Stimulated activated CD4-positive, alpha-beta T cell treated with anti-CD3 and anti-CD28 coated beads, TNF-alpha, amount 100 ng/mL, for 1 hour (primary cell): ENCODE results near the gene ACTL6A.
"Not testable (repeated sequence)": the region's sequence is repeated elsewhere in the genome, so short reads cannot be mapped to it uniquely, and the experiment has no call there.

Experiments used
- DNase-seq, 3 donors: peaks; one replicate each; pipeline ENCODE4 v3.0.0-alpha.2; 2020; ENCODE audit warnings: low read depth in 3 of 3, low spot score in 1 of 3

Gene ACTL6A

GRCh38 chr3:179562591-179563270 is at the start of gene ACTL6A:
TSS of gene ACTL6A (plus strand) at chr3:179562926. CDS start at chr3:179563093, 167 bp downstream.
- DNase-seq = peak; percentile 93 to 97 (median 97)

GRCh38 chr3:179513862-179514261 is 48.9 kb upstream of the ACTL6A start:
- DNase-seq = no peak

GRCh38 chr3:179516461-179517251 is 46.1 kb upstream of the ACTL6A start:
- DNase-seq = not testable (repeated sequence)

GRCh38 chr3:179526482-179526881 is 36.2 kb upstream of the ACTL6A start:
- no peak for DNase-seq

GRCh38 chr3:179526989-179527391 is 35.7 kb upstream of the ACTL6A start:
- DNase-seq = no peak

- DNase-seq = no peak
Measured at GRCh38 chr3:179528772-179529171, 34.0 kb upstream of the ACTL6A start.

- no peak for DNase-seq
Measured at GRCh38 chr3:179531576-179531975, 31.1 kb upstream of the ACTL6A start.

GRCh38 chr3:179533274-179533673 is 29.5 kb upstream of the ACTL6A start:
- DNase-seq = no peak

- DNase-seq = no peak
Measured at GRCh38 chr3:179536256-179536655, 26.5 kb upstream of the ACTL6A start.

- DNase-seq = no peak
Measured at GRCh38 chr3:179541094-179541493, 21.6 kb upstream of the ACTL6A start.

- no peak for DNase-seq
Measured at GRCh38 chr3:179541596-179541995, 21.1 kb upstream of the ACTL6A start.

- DNase-seq = no peak
Measured at GRCh38 chr3:179542375-179542774, 20.4 kb upstream of the ACTL6A start.

GRCh38 chr3:179544981-179545645 is 17.6 kb upstream of the ACTL6A start:
- no peak for DNase-seq

GRCh38 chr3:179546814-179547241 is 15.9 kb upstream of the ACTL6A start:
- no peak for DNase-seq

- DNase-seq = no peak
Measured at GRCh38 chr3:179551349-179552105, 11.2 kb upstream of the ACTL6A start.

GRCh38 chr3:179558742-179559364 is 3.9 kb upstream of the ACTL6A start:
- peak in 1 of 3 donors; percentile 12 for DNase-seq

GRCh38 chr3:179560791-179561190 is 1.9 kb upstream of the ACTL6A start:
- DNase-seq = no peak

- DNase-seq = peak in 2 of 3 donors; percentile 18 to 43
Measured at GRCh38 chr3:179563271-179563783, 601 bp downstream of the ACTL6A start.

- DNase-seq = no peak
Measured at GRCh38 chr3:179565496-179565895, 2.8 kb downstream of the ACTL6A start.

GRCh38 chr3:179580992-179581391 is 18.3 kb downstream of the ACTL6A start:
- no peak for DNase-seq
